ENCODE measurements around the gene SIRT2.

DNA sequence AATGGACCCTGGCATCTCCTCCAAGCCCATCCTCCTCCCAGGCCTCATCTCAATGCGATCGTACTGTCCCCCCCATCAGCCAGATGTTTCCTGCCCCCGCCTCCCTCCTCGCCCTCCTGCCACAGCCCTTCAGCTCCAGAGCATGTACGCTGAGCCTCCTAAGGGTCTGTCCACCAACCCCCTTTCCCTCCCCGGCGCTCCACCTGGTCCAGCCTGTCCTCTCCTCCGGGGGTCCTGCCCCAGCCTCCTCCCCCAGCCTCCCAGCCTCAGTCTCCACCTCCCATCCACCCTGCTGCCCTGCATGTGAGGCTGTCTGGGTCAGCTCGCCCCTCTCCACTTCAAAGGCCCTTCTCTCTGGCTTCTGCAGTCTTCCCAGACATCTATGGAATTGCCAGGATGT lies 4.5 kb downstream of the SIRT2 start:
- TF ChIP-seq, protein P1, sequence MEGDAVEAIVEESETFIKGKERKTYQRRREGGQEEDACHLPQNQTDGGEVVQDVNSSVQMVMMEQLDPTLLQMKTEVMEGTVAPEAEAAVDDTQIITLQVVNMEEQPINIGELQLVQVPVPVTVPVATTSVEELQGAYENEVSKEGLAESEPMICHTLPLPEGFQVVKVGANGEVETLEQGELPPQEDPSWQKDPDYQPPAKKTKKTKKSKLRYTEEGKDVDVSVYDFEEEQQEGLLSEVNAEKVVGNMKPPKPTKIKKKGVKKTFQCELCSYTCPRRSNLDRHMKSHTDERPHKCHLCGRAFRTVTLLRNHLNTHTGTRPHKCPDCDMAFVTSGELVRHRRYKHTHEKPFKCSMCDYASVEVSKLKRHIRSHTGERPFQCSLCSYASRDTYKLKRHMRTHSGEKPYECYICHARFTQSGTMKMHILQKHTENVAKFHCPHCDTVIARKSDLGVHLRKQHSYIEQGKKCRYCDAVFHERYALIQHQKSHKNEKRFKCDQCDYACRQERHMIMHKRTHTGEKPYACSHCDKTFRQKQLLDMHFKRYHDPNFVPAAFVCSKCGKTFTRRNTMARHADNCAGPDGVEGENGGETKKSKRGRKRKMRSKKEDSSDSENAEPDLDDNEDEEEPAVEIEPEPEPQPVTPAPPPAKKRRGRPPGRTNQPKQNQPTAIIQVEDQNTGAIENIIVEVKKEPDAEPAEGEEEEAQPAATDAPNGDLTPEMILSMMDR (IDR thresholded peaks at IDR 0.05): no peak
- TF ChIP-seq POLR2A (IDR thresholded peaks at IDR 0.05): no peak

Data from body of pancreas (tissue), 4 donors.